HG02610 (cell line): ENCODE data around the gene KCNQ1.
"Not testable (repeated sequence)": the region's sequence is repeated elsewhere in the genome, so short reads cannot be mapped to it uniquely, and the experiment has no call there.

Experiments used
- ATAC-seq: cut with Tn5 transposase; IDR thresholded peaks from one replicate; pipeline ENCODE4 v1.9.1; 2021; ENCODE audit warnings: mild to moderate bottlenecking, moderate library complexity; ENCODE audit not compliant: unreplicated experiment

KCNQ1 gene

DNA sequence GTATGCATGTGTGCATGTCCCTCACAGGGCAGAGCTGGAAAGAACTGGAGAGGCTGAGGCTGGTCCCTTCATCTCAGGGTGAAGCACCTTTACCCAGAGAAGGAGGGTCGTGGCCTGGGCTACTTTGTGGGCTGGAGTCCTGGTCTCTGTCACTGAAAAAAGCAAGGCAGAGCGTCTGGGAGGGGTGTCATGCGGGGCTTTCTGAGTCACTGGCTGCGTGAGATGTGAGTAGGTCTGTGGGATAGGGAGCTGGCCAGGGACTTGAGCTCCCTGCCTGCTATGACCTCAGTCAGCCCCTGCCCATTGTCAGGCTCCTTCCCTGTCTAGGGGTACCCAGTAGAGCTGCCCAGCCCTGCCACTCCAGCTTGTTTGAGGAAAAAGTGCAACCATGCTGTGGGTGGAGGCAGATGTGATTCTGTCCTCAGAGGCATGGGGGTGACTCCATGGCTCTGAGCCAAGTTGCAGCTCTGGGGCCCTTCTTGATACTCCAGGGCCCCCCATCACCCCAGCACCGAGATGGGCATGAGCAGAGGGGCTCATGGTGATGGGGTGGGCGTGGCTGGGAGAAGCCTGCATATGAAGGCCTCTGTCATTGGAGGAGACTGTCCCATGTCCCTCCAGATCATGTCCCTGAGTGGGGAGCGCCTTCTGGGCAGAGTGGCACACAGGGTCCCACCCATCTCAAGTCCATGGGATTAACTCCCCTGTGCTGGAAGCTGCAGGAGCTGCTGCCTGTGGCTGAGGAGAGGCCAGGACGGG lies 27.8 kb downstream of the KCNQ1 start:
- no peak for ATAC-seq

DNA sequence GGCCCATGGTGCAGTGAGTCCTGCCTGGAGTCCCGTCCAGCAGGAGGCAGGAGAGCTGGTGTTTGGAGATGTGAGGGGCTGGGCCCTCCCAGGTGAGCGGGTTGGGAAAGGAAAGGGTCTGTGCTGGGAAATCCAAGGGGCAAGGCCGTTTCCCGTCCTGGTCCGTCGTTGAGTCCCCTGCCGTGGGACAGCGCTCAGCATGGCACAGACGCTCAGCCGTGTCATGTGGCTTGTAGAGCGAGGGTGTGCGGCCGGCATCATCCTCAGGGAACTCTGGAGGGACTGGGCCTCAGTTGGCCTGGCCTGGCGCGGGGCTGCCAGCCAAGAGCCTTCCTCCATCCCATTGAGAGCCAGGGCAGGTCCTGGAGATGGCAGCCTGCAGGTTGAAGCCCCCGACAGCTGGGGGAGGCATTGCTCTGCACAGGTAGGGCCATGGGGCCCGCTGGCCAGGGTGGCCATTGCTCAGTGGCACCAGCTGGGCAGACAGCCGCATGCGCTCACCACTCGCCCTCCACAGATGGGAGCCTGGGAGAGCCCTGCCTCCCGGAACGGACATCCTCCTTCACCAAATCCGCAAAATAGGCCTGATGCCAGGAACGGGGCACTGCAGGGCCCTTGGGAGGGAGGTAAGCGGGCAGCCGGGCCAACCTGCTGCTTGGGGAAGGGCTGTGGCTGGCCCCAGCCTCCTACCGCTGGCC lies 28.7 kb downstream of the KCNQ1 start:
- ATAC-seq: no peak

DNA sequence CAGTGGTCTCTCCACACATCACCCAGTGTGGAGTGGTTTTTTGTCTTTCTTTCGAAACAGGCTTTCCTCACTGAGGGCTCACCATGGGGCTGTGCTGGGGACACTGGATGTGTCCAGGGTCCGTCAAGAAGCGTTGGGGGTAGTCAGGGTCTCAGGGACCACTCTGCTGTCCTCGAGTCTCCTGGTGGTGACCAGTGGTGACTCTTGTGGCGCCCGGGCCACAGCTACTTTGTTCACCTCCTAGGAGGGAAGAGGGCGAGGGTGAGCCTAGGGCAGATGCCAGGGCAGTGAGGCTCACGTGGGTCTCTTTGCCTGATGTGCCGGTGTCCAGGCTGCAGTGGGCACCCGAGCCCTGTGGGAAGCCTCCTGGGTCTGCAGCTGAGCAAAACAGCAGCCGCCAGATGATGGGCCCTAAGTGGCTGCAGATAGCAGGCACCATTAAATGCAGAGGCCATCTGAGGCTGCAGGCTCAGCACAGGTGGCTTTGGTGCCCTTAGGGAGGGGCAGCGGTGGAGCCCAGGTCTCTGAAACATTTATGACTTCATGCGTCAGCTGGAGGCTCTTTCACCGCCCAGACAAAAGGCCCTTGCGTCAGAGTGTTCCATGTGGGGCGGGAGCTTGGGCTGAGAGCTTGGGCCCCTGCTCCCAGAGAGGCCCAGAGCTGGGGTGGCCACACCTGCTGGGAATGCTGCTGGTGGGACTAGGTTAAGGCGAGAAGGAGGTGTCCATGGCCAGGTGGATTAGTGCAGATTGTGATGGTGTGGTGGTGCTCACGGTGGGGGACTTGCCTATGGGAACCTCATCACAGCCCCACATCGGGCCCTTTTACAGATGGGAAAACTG lies 29.5 kb downstream of the KCNQ1 start:
- no peak for ATAC-seq

DNA sequence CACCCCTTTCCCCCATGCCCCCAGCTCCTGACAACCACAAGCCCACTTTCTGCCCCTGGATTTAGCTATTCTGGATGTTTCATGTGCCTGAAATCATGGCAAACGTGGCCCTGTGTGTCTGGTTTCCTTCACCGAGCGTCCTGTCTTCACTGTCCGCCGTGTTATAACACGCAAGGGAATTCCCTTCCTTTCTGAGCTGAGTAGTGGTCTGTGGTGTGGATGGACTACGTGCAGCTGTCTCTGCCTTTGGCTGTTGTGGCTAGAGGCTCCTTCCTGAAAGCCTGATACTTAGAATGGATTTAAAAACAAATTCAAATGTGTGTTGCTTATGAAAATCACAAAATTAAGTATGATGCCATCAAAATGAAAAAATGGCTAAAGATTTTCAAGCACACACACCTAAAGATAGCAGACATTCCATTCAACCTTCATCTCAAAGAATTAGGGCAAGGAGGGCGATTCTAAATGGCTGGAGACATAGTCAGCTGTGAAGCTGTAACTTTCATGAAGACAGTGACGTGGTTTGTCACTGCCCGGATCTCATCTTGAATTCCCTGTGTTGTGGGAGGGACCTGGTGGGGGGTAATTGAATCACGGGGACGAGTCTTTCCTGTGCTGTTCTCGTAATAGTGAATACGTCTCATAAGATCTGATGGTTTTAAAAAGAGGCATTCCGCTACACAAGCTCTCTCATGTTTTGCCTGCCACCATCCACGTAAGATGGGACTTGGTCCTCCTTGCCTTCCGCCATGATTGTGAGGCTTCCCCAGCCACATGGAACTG lies 30.5 kb downstream of the KCNQ1 start:
- no peak for ATAC-seq

DNA sequence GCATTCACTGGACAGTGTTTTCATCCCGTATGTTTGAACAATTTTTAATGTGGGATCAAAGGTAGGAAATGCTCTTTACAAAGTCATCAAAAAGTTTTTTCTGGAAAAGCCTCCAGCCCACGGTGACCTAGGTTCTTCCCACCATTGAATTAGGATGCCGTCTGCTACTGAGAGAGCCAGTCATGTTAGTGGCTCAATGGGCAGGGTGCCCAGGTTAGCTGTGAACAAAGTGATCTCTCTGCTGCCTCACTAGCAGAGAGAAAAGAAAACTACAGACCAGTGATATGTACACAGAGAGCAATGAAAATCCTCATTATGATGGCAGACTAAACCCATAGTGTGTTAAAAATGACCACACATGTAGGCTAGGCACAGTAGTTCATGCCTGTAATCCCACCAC lies 32.4 kb downstream of the KCNQ1 start:
- no peak for ATAC-seq

DNA sequence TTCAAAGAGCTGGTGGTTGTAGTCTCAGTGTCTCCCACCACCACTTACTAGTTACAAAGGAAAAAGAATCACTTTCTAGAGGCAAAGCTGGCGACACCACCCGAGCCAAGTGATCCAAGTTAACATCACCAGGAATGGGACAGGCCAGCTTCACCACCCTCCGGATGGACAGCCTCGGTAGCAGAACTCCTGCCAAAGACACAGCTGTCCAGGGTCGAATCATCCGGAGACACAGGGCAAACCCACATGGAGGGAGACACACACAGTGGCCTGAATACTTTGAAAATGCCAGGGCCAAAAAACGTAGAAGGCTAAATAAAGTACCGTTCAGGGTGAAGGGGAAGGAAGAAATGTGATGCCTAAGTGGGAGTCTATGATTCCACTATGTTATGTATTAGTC lies 33.1 kb downstream of the KCNQ1 start:
- no peak for ATAC-seq

DNA sequence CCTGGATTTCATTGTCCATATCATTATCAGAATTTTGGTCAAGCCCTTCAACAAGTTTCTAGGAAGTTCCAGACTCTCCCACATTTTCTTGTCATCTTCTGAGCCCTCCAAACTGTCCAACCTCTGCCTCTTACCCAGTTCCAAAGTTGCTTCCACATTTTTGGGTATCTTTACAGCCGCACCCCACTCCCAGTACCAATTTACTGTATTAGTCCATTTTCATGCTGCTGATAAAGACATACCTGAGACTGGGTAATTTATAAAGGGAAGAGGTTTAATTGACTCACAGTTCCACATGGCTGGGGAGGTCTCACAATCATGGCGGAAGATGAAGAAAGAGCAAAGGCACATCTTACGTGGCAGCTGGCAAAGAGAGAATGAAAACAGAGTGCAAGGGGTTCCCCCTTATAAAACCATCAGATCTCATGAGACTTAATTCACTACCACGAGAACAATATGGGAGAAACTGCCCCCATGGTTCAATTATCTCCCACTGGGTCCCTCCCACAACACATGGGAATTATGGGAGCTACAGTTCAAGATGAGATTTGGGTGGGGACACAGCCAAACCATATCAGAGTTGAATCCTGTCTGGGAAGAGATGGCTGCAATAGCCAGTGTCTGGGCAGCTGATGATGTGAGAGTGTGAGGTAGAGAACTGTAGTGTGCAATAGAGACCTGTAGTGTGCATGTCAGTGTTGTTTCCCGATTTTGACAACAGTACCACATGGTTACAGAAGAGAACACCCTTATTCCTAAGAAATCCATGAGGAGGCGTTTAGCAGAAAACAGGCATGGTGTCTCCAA lies 35.5 kb downstream of the KCNQ1 start:
- not testable (repeated sequence) for ATAC-seq

DNA sequence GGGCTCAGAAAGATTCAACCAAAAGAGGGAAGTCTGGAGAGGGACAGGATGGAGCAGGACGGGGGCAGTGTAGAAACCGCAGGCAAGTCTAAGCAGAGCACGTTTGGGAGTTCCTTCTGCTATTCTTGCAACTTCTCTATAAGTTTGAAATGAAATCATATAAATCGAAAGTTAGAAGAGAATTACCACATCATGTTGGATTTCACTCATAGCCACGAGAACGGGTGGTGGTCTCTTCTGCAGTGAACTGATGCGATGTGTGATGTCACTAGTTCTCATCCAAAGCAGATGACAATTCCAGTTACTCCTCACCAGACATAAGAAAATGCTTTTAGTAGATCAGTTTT lies 36.0 kb downstream of the KCNQ1 start:
- no peak for ATAC-seq

DNA sequence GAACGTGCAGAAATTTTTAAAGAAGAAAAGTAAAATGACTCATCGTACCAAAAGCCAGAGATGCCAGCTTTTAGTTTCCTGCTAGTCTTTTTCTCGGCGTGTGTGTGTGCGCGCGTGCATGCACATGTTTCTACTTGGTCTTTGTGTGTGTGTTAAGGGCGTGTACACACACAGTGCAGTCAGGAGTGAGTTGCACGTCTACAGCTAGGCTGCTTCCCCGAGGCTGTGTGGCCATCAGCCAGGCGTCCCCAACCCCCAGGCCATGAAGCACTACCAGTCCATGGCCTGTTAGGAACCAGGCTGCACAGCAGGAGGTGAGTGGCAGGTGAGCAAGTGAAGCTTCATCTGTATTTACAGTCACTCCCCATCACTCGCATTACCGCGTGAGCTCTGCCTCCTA lies 36.4 kb downstream of the KCNQ1 start:
- ATAC-seq: no peak

DNA sequence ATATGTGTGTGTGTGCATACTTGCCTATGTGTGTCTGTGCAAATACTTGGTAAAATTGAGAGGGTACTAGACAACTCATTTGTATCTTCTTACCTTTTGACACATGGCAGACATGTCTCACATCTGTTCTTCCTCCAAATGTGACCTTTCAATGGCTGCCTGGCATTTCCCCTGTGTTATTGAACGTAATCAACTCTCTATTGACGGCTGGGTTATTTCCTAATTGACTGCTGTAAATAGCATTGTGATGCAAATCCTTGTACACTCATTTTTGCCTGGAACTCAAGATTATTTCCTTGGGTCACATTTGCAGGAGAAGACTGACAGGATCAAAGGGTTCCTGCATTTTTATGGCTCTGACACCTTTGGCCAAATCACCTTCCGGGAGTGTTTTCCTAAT lies 37.4 kb downstream of the KCNQ1 start:
- no peak for ATAC-seq

DNA sequence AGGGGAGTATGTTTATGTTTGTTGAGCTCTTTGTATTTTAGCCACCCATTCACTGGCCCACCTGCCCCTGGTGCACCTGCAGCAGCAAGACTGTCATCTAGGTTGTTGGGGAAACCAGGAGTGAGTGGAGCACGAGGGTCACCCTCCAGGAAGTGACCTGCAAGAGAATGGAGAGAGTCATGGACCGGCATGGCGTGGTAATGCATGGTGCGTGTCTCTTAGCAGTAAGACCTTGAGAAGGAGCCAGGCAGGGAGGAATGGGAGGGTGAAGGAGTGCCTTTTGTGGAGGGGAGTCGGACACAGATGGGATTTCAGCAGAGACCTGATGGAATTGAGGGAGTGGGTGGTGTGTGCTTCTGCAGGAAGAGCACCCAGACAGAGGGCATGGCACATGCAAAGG lies 37.9 kb downstream of the KCNQ1 start:
- no peak for ATAC-seq

DNA sequence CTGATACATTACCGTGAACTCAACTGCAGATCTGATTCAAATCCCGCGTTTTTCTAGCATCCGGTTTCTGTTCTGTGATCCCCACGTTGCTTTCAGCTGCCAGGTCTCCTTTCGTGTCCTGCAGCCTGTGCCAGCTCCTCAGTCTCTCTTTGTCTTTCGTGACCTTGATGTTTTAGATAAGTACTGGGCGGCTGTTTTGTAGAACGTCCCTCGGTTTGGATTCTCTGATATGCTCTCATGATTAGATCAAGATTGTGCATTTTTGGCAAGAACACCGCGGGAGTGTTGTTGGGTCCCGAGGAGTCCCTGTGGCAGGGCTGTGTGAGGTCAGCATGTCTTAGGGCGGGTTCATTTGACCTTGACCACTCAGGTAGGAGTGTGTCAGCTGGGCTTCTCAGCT lies 38.6 kb downstream of the KCNQ1 start:
- ATAC-seq: no peak

DNA sequence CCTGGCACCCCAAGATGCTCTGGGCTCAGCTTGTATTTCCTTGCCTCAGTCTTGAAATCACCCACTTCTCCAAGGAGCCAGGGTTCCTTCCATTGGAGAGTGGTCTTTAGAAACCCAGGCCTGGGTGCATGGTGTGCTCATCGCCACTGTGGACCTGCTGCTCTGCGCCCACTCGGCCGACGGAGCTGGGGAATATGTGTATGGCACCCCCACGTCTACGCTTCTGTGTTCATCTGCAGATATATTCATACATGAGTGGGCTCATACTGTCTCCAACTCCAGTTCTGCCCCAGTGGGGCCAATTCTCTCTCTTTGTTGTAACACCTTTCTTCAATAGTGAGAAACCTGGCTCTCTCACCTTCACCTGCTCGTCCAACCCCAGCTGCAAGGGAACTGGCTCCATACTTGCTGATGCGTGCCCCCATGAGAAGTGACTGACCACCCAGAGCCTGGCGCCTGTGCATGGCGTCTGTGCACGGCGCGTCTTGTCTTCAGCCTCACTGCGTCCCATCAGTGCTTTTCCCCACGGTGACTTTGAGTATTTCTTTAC lies 39.8 kb downstream of the KCNQ1 start:
- ATAC-seq: no peak

DNA sequence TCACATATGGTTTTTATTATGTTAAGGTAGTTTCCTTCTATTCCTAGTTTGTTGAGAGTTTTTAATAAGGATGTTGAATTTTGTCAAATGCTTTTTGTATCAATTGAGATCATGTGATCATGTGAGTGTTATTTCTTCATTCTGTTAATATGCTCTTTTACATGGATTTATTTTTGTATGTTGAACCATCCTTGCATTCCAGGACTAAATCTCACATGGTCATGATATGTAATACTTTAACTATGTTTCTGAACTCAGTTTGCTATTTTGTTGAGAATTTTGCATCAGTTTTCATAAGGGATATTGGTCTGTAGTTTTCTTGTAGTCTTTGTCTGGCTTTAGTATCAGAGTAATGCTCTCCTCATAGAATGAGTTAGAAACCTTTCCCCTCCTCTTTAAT lies 43.2 kb downstream of the KCNQ1 start:
- no peak for ATAC-seq

DNA sequence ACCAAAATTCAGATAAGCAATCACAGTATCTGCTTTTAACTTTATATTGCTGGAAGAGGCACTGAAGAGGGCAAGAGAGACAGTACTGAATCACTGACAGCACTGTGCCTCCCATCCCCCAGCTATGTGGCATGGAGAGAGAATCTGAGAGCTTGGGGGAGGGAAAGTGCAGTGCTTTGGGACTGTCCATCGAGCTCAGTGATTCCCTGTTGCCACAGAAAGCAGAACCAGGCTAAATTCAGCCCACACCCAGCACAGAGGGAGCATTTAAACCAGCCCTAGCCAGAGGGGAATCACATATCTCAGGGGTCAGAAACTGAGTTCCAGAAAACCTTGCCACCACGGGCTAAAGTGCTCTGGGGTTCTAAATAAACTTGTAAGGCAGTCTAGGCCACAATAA lies 44.3 kb downstream of the KCNQ1 start:
- ATAC-seq: no peak

DNA sequence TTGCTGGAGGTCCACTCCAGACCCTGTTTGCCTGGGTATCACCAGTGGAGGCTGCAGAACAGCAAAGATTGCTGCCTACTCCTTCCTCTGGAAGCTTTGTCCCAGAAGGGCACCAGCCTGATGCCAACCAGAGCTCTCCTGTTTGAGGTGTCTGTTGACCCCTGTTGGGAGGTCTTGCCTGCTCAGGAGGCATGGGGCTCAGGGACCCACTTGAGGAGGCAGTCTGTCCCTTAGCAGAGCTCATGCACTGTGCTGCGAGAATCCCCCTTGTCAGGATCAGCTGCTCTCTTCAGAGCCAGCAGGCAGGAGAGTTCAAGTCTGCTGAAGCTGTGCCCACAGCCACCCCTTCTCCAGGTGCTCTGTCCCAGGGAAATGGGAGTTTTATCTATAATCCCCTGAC lies 53.1 kb downstream of the KCNQ1 start:
- ATAC-seq: not testable (repeated sequence)

DNA sequence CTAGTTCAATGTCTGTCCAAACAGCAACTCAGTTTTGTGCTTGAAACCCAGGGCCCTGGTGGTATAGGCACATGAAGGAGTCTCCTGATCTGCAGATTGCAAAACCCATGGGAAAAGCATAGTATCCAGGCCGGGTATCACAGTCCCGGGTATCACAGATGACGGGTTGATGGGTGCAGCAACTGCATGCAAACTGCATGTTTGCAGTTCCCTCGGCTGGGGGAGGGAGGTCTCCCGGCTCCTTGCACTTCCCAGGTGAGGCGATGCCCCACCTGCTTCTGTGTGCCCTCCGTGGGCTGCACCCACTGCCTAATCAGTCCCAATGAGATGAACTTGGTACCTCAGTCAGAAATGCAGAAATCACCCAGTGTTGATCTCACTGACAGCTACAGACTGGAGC lies 53.9 kb downstream of the KCNQ1 start:
- no peak for ATAC-seq

DNA sequence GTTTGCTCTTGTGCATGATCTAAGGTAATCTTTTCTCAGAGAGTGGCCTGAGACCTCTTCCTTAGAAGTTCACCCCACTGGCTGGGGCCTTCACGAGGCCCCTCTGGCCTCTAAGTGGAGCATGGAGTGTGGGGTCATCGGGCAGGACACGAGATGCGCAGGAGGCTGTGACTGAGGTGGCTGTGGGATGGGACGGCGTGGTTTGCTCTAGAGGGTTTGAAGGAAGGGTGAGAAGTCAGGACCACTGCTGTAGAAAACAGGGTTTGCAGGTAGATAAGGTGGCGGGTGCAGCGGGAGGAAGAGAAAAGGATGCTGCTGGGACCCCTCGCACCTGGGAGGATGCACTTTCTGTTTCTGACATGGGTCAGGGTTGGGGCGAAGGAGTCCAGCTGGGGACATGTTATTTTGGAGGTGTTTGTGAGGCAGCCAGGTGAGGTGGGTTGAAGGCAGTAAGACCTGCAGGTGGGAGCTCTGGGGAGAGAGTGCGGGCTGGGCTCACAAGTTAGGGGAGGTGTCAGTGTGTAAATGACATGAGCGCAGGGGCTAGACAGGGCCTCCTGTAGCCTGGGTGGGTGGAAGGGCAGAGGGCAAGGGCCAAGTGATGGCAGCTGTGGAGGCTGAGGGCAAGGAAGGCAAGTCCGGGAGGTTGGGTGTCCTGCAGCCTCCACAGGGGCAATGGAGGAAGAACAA lies 62.5 kb downstream of the KCNQ1 start:
- no peak for ATAC-seq

DNA sequence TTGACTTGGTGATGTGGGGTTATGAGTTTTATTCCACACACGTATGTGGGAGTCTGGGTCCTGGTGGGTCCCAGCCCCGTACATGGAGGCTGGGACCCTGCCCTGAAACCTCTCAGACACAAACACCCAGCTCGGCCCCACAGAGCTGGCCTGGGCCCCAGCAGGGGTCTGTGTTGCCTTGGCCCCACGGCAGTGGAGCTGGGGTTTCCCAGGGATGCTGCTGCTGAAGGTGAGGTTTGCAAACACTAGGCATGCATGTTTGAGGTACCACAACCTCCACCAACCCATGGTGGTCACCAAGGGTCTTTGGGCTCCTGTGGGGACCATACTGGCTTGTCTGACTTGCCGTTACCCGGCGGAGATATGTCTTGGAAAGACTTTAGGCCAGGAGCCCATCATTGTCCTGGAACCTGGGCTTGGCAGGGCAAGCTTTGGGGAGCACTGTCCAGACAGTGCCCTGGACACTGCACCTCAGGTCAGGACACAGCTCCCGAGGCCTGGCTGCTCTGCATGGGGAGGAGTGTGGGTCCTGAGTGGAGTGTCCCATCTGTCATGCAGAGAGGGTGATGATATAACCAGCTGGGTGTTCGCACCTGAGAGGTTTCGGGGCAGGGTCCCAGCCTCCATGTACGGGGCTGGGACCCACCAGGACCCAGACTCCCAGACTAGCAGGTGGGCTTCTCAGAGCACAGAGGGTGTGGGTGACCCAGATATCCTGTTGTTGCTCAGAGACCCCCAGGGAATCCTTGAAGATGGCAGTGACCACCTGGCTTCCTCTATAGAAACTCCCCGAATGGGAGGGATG lies 63.3 kb downstream of the KCNQ1 start:
- no peak for ATAC-seq
